Loucy (cell line): ENCODE results near the gene HS3ST4.
A peak's percentile ranks its signal among the peaks of the same experiment; 100 is the strongest.

ENCODE experiments used
- H2AFZ ChIP-seq: fragments of 200-600 bp; sonication (generic); 2 replicates; pipeline ENCODE4 v1.6.0; 2016; ENCODE audit warnings: antibody characterized with exemption, mild to moderate bottlenecking, low read length, moderate library complexity
- H3F3A ChIP-seq: fragments of 200-600 bp; 2 replicates; pipeline ENCODE4 v1.6.0; 2016; ENCODE audit warnings: antibody characterized with exemption, low read depth, mild to moderate bottlenecking
- H3K27me3 ChIP-seq: fragments of 200-600 bp; sonication (generic); 2 replicates; pipeline ENCODE4 v1.6.1; 2014; ENCODE audit warnings: low read length, mild to moderate bottlenecking; ENCODE audit not compliant: insufficient read depth, poor library complexity, severe bottlenecking
- H3K36me3 ChIP-seq: fragments of 200-600 bp; sonication (generic); 2 replicates; pipeline ENCODE4 v1.6.1; 2016; ENCODE audit warnings: low read length; ENCODE audit not compliant: insufficient read depth
- H3K4me1 ChIP-seq: fragments of 200-600 bp; sonication (generic); 2 replicates; pipeline ENCODE4 v1.5.1; 2014; ENCODE audit warnings: low read length, mild to moderate bottlenecking; ENCODE audit not compliant: insufficient read depth, poor library complexity, severe bottlenecking
- H3K4me2 ChIP-seq: fragments of 200-600 bp; sonication (generic); 2 replicates; pipeline ENCODE4 v1.6.0; 2014; ENCODE audit warnings: antibody characterized with exemption, low read length, low read depth, mild to moderate bottlenecking; ENCODE audit not compliant: poor library complexity, severe bottlenecking
- H3K4me3 ChIP-seq: fragments of 200-600 bp; sonication (generic); 2 replicates; pipeline ENCODE4 v1.5.1; 2014; ENCODE audit warnings: low read length, mild to moderate bottlenecking, mixed read lengths; ENCODE audit not compliant: poor library complexity, severe bottlenecking
- H3K79me2 ChIP-seq: fragments of 200-600 bp; sonication (generic); 2 replicates; pipeline ENCODE4 v1.6.1; 2014; ENCODE audit warnings: low read length; ENCODE audit not compliant: insufficient read depth
- H3K9ac ChIP-seq: fragments of 200-600 bp; sonication (generic); 2 replicates; pipeline ENCODE4 v1.6.0; 2014; ENCODE audit warnings: mild to moderate bottlenecking, low read depth, low read length, moderate library complexity; ENCODE audit not compliant: poor library complexity, severe bottlenecking
- H3K9me2 ChIP-seq: fragments of 200-600 bp; sonication (generic); replicated peaks from 2 replicates; pipeline ENCODE4 v1.6.1; 2016; ENCODE audit warnings: low read depth, low read length, mixed read lengths
- H3K9me3 ChIP-seq: fragments of 200-600 bp; sonication (generic); 2 replicates; pipeline ENCODE4 v1.6.1; 2014; ENCODE audit warnings: mild to moderate bottlenecking, antibody characterized with exemption, low read length, low read depth; ENCODE audit not compliant: insufficient read depth
- H4K20me1 ChIP-seq: fragments of 200-600 bp; sonication (generic); 2 replicates; pipeline ENCODE4 v1.6.0; 2014; ENCODE audit warnings: antibody characterized with exemption, low read length, mild to moderate bottlenecking; ENCODE audit not compliant: insufficient read depth, poor library complexity, severe bottlenecking
- CTCF ChIP-seq: fragments of 200-600 bp; sonication (generic); conservative IDR thresholded peaks from 2 replicates; pipeline ENCODE4 v1.5.1; 2014; ENCODE audit warnings: mild to moderate bottlenecking, antibody characterized with exemption, low read length
- EZH2phosphoT487 ChIP-seq: fragments of 200-600 bp; IDR thresholded peaks from 2 replicates; pipeline ENCODE4 v1.6.1; 2018; ENCODE audit warnings: antibody characterized with exemption, mild to moderate bottlenecking, moderate library complexity, borderline replicate concordance

Gene HS3ST4

GRCh38 chr16:25835126-25835525 is 143.4 kb downstream of the HS3ST4 start:
- Histone ChIP-seq H3K36me3 (no peaks in the 10 kb centered on the region), H3K9ac (no peak overlapping the region), H3K9me2 (no peaks in the 10 kb centered on the region), H3K9me3 (no peaks in the 10 kb centered on the region), H4K20me1 (no peaks in the 10 kb centered on the region), H3F3A (no peaks in the 10 kb centered on the region), H3K4me2 (no peak overlapping the region), H3K27me3 (no peaks in the 10 kb centered on the region), H2AFZ (no peak overlapping the region), H3K4me1 (no peaks in the 10 kb centered on the region), H3K79me2 (no peaks in the 10 kb centered on the region), H3K4me3 (no peak overlapping the region)
- TF ChIP-seq EZH2phosphoT487: no peak

DNA sequence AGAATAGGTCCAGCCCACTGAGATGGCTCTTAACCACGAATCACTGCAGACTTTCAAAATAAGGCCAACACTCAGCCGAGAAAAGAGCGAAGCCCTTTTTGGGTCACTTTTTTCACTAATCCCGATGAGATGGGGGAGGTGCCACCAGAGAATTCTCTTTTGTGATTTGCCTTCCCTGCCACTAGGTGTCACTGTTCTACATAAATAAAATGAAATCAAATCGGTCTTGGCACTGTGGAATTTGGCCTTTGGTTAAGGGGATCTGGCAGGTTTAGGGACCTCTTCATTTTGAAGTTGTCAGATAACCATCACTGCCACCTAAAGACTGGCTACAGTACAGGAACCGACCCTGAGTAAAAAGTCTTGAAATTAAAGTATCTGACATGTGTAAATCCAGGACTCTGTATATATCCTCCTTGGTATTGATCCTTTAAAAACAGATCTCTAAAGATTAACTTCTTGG is 147.0 kb downstream of the HS3ST4 start:
- Histone ChIP-seq H3K27me3 (no peaks in the 10 kb centered on the region), H3K4me3 (no peak overlapping the region), H3K79me2 (no peaks in the 10 kb centered on the region), H3F3A (no peaks in the 10 kb centered on the region), H3K4me2 (no peak overlapping the region), H4K20me1 (no peaks in the 10 kb centered on the region), H3K9ac (no peak overlapping the region), H2AFZ (peak overlapping the region; percentile 56), H3K9me3 (no peaks in the 10 kb centered on the region), H3K36me3 (no peaks in the 10 kb centered on the region), H3K9me2 (no peaks in the 10 kb centered on the region), H3K4me1 (no peaks in the 10 kb centered on the region)
- TF ChIP-seq CTCF (peak; percentile 88), EZH2phosphoT487 (no peak)

GRCh38 chr16:25841761-25842160 is 150.0 kb downstream of the HS3ST4 start:
- TF ChIP-seq EZH2phosphoT487 (no peak), CTCF (no peak)
- H3F3A ChIP-seq: no peaks in the 10 kb centered on the region
- no peaks in the 10 kb centered on the region for H3K4me1 ChIP-seq

DNA sequence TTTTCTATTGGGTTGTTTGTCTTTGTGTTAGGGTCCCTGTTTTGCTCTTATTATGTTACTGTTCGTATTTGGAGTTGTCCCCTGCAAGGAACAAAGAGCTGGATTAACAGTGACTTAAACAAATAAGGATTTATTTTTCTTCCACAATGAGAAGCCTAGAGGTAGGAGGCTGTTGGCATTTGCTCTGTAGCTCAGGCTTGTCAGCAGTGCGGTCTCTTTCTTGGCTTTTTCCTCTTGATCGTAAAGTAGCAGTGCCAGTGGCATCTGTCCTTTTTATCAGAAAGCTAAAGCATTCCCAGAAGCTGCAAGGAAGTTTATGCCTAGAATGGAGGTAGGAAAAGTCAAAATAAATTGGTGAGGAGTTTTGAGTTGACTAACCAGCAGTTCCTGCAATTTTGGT is 154.1 kb downstream of the HS3ST4 start:
- H2AFZ ChIP-seq: no peak overlapping the region
- no peak for TF ChIP-seq CTCF
- TF ChIP-seq EZH2phosphoT487: no peak
- no peaks in the 10 kb centered on the region for H3F3A ChIP-seq
- no peaks in the 10 kb centered on the region for H4K20me1 ChIP-seq
- H3K9ac ChIP-seq: no peak overlapping the region
- no peaks in the 10 kb centered on the region for H3K4me1 ChIP-seq
- no peaks in the 10 kb centered on the region for H3K9me3 ChIP-seq
- no peaks in the 10 kb centered on the region for H3K79me2 ChIP-seq
- no peaks in the 10 kb centered on the region for H3K9me2 ChIP-seq
- H3K4me3 ChIP-seq: no peak overlapping the region
- H3K27me3 ChIP-seq: no peaks in the 10 kb centered on the region
- no peak overlapping the region for H3K4me2 ChIP-seq
- no peaks in the 10 kb centered on the region for H3K36me3 ChIP-seq

More at GRCh38 chr16:25841761-25842160, 150.0 kb downstream of the HS3ST4 start:
- Histone ChIP-seq H3K9ac (no peak overlapping the region), H3K4me2 (no peak overlapping the region), H3K36me3 (no peaks in the 10 kb centered on the region), H3K79me2 (no peaks in the 10 kb centered on the region), H2AFZ (no peak overlapping the region), H4K20me1 (no peaks in the 10 kb centered on the region), H3K9me3 (no peaks in the 10 kb centered on the region), H3K4me3 (no peak overlapping the region), H3K27me3 (no peaks in the 10 kb centered on the region), H3K9me2 (no peaks in the 10 kb centered on the region)
